IMR-90 (cell line): ENCODE measurements around the gene ARHGEF6. TPM values are rescaled to one million over a fixed set of nuclear protein-coding genes. Genes with fewer than 3 reads are reported as not detected.

Source experiments
- ATAC-seq: fragments of 200-7000 bp; cut with Tn5 transposase; 2 replicates; pipeline ENCODE4 v1.9.1; 2020; ENCODE audit warnings: low read depth, mild to moderate bottlenecking, moderate library complexity
- BruUV-seq: library from RNA; stranded (reverse); fragments of 400-500 nt; replicated peaks from 2 replicates; lab custom pipeline; 2021; lab: Mats Ljungman, UMichigan
- CTCF ChIA-PET: fragments of 300-600 bp; formaldehyde crosslinking; extraction: SDS; loops from one replicate; lab custom pipeline; 2021; ENCODE audit warnings: antibody characterized with exemption; lab: Yijun Ruan, JAX
- POLR2A ChIA-PET: fragments of 300-600 bp; sonication (Branson Sonifier 250); formaldehyde crosslinking; loops from one replicate; lab custom pipeline; 2022; ENCODE audit warnings: antibody characterized with exemption; ENCODE audit not compliant: unreplicated experiment; lab: Charles Lee
- DNase-seq: peaks from one replicate; pipeline ENCODE4 v3.0.0; 2013
- H2AFZ ChIP-seq: replicated peaks from 2 replicates; pipeline ENCODE3; 2013; ENCODE audit warnings: low read length, mild to moderate bottlenecking; ENCODE audit not compliant: poor library complexity
- H2AK5ac ChIP-seq: 2 replicates; pipeline ENCODE4 v1.6.1; 2013; ENCODE audit warnings: low read depth, low read length, inconsistent platforms
- H2AK9ac ChIP-seq: replicated peaks from 2 replicates; pipeline ENCODE3; 2013; ENCODE audit warnings: mild to moderate bottlenecking, low read depth, low read length, moderate library complexity; ENCODE audit not compliant: poor library complexity
- H2BK120ac ChIP-seq: 2 replicates; pipeline ENCODE4 v1.6.1; 2013; ENCODE audit warnings: low read depth, low read length, inconsistent platforms
- H2BK15ac ChIP-seq: 3 replicates; pipeline ENCODE4 v1.6.1; 2013; ENCODE audit warnings: low read depth, low read length, inconsistent platforms
- H2BK20ac ChIP-seq: 2 replicates; pipeline ENCODE4 v1.6.1; 2013; ENCODE audit warnings: low read depth, mild to moderate bottlenecking, inconsistent platforms, low read length, moderate library complexity
- H2BK5ac ChIP-seq: 2 replicates; pipeline ENCODE4 v1.6.1; 2013; ENCODE audit warnings: mild to moderate bottlenecking, low read depth, low read length, inconsistent platforms; ENCODE audit not compliant: poor library complexity, severe bottlenecking
- H3K14ac ChIP-seq: replicated peaks from 2 replicates; pipeline ENCODE4 v1.6.1; 2013; ENCODE audit warnings: low read depth, low read length, inconsistent platforms
- H3K18ac ChIP-seq: 2 replicates; pipeline ENCODE4 v1.6.1; 2013; ENCODE audit warnings: low read depth, low read length, control low read depth
- H3K23ac ChIP-seq: 2 replicates; pipeline ENCODE4 v1.6.1; 2013; ENCODE audit warnings: low read depth, low read length, inconsistent platforms
- H3K27ac ChIP-seq: 2 replicates; pipeline ENCODE4 v1.5.1; 2013; ENCODE audit warnings: mild to moderate bottlenecking, control low read depth, low read length; ENCODE audit not compliant: insufficient read depth
- H3K27me3 ChIP-seq: 2 replicates; pipeline ENCODE4 v1.6.1; 2013; ENCODE audit warnings: low read length; ENCODE audit not compliant: control insufficient read depth, insufficient read depth
- H3K36me3 ChIP-seq: 2 replicates; pipeline ENCODE4 v1.6.1; 2013; ENCODE audit warnings: low read length, mixed read lengths; ENCODE audit not compliant: control insufficient read depth, insufficient read depth
- H3K4ac ChIP-seq: 2 replicates; pipeline ENCODE4 v1.6.1; 2013; ENCODE audit warnings: low read depth, low read length, inconsistent platforms
- H3K4me1 ChIP-seq: 2 replicates; pipeline ENCODE4 v1.6.1; 2013; ENCODE audit warnings: low read length, mixed read lengths; ENCODE audit not compliant: control insufficient read depth, insufficient read depth
- H3K4me2 ChIP-seq: 2 replicates; pipeline ENCODE4 v1.6.1; 2013; ENCODE audit warnings: low read depth, mild to moderate bottlenecking, control low read depth, low read length, moderate library complexity
- H3K4me3 ChIP-seq: 2 replicates; pipeline ENCODE4 v1.5.1; 2013; ENCODE audit warnings: low read depth, mild to moderate bottlenecking, control low read depth, low read length, moderate library complexity; ENCODE audit not compliant: insufficient read depth
- H3K56ac ChIP-seq: 2 replicates; pipeline ENCODE4 v1.6.1; 2013; ENCODE audit warnings: low read length, inconsistent platforms; ENCODE audit not compliant: insufficient read depth; ENCODE audit errors: extremely low read depth
- H3K79me1 ChIP-seq, 2 experiments: 2 replicates each; pipeline ENCODE4 v1.6.1; 2013; ENCODE audit warnings: low read length in 2 of 2, inconsistent platforms in 1 of 2, low read depth in 1 of 2
- H3K9ac ChIP-seq: 2 replicates; pipeline ENCODE4 v1.6.1; 2013; ENCODE audit warnings: low read depth, low read length, control low read depth
- H3K9me1 ChIP-seq: 2 replicates; pipeline ENCODE4 v1.6.1; 2013; ENCODE audit warnings: low read length, inconsistent platforms; ENCODE audit not compliant: insufficient read depth
- H3K9me3 ChIP-seq: 2 replicates; pipeline ENCODE4 v1.6.1; 2013; ENCODE audit warnings: low read length; ENCODE audit not compliant: control insufficient read depth, insufficient read depth
- H4K20me1 ChIP-seq: 2 replicates; pipeline ENCODE4 v1.6.1; 2013; ENCODE audit warnings: low read length, inconsistent platforms; ENCODE audit not compliant: insufficient read depth
- H4K5ac ChIP-seq: 2 replicates; pipeline ENCODE4 v1.6.1; 2013; ENCODE audit warnings: mild to moderate bottlenecking, low read depth, low read length, control low read depth
- H4K8ac ChIP-seq, 2 experiments: 2 replicates each; pipeline ENCODE4 v1.6.1; 2013; ENCODE audit warnings: low read depth in 2 of 2, low read length in 2 of 2, control low read depth in 1 of 2, inconsistent platforms in 1 of 2
- H4K91ac ChIP-seq: 2 replicates; pipeline ENCODE4 v1.6.1; 2013; ENCODE audit warnings: low read depth, low read length, inconsistent platforms; ENCODE audit not compliant: insufficient read depth
- CEBPB ChIP-seq: IDR thresholded peaks from 2 replicates; pipeline ENCODE4 v1.6.1; 2012; ENCODE audit warnings: low read depth, low read length, improper control_type of control experiment
- MAFK ChIP-seq: IDR thresholded peaks from 2 replicates; pipeline ENCODE4 v1.6.1; 2012; ENCODE audit warnings: low read depth, low read length, improper control_type of control experiment
- RCOR1 ChIP-seq: IDR thresholded peaks from 2 replicates; pipeline ENCODE4 v1.6.1; 2012; ENCODE audit warnings: mild to moderate bottlenecking, low read length, improper control_type of control experiment; ENCODE audit not compliant: insufficient replicate concordance
- WGBS, 2 experiments: methylation state at CpG; one replicate each; pipeline versions ENCODE4 v1.1.5 to v1.1.7; 2013; ENCODE audit warnings: missing lambda C conversion rate in 2 of 2; ENCODE audit not compliant: insufficient read length in 1 of 2; ENCODE audit errors: extremely low coverage in 2 of 2; 5-methylcytosine and 5-hydroxymethylcytosine counted together
- dilution Hi-C: fragments of 300-500 bp; cut with HindIII; formaldehyde crosslinking; loops from one replicate; pipeline ENCODE4 v1.14.3; 2018; ENCODE audit warnings: low sequenced_read_pairs; ENCODE audit not compliant: unreplicated experiment
- in situ Hi-C: fragments of 300-500 bp; cut with MboI; formaldehyde crosslinking; loops from 3 replicates; pipeline ENCODE4 v1.14.3; 2019; ENCODE audit warnings: low sequenced_read_pairs, inconsistent platforms, mixed read lengths
- intact Hi-C: fragments of 100-400 bp; cut with micrococcal nuclease; formaldehyde crosslinking; loops from 2 replicates; pipeline ENCODE4 v1.10.0; 2022
- polyA plus RNA-seq, 3 experiments: library from polyadenylated mRNA; depleted of rRNA; stranded (reverse); fragments of >200 nt; gene quantifications; 2 replicates each; pipeline ENCODE4 v1.2.3, GENCODE V29; 2012; ENCODE audit warnings: low replicate concordance in 1 of 3
- total RNA-seq: library from RNA; depleted of rRNA; stranded (reverse); fragments of >200 nt; gene quantifications from 2 replicates; pipeline ENCODE4 v1.2.3, GENCODE V29; 2012

The ARHGEF6 gene
- total and polyA plus RNA-seq, 2 of the 4 experiments (the other 2 are of a cell fraction) = 2.1 to 2.7 TPM

GRCh38 chrX:136789856-136790255 lies 9.1 kb upstream of the ARHGEF6 start:
- Histone ChIP-seq H3K14ac (no peak overlapping the region), H3K4me1 (no peaks in the 10 kb centered on the region), H3K18ac (no peak overlapping the region), H3K4ac (no peak overlapping the region), H2BK15ac (no peak overlapping the region), H3K27me3 (no peaks in the 10 kb centered on the region; the same call in 1 of the 2 replicates), H3K56ac (no peak overlapping the region), H2AK5ac (no peak overlapping the region), H3K79me1 (no peaks in the 10 kb centered on the region), H2AK9ac (no peak overlapping the region), H3K9ac (no peak overlapping the region), H4K5ac (no peak overlapping the region), H2AFZ (no peak overlapping the region), H4K91ac (no peak overlapping the region), H3K4me3 (no peak overlapping the region), H2BK20ac (no peak overlapping the region), H3K9me1 (no peaks in the 10 kb centered on the region), H3K9me3 (no peaks in the 10 kb centered on the region), H3K4me2 (no peak overlapping the region), H2BK120ac (no peak overlapping the region), H3K23ac (no peak overlapping the region), H4K8ac (no peak overlapping the region), H3K36me3 (no peaks in the 10 kb centered on the region), H3K27ac (no peak overlapping the region), H4K20me1 (no peaks in the 10 kb centered on the region), H2BK5ac (no peak overlapping the region)
- WGBS, 2 experiments = no CpG with 5 or more reads among the region's 4 CpGs
- dilution Hi-C loops = no loop called here
- POLR2A ChIA-PET = no interaction called here
- ATAC-seq = no peak
- intact Hi-C loops = no loop called here
- BruUV-seq = no TSS peak
- in situ Hi-C loops = no loop called here
- no peak for TF ChIP-seq RCOR1
- no peak for TF ChIP-seq CEBPB
- no peak for TF ChIP-seq MAFK
- CTCF ChIA-PET = no interaction called here
- no peak for DNase-seq
